Prostate gland (tissue), 2 donors: ENCODE measurements around the gene ZNF22. TPM values are rescaled to one million over a fixed set of nuclear protein-coding genes. Genes with fewer than 3 reads are reported as not detected.

Source experiments
- DNase-seq: peaks from one replicate; pipeline ENCODE4 v3.0.0-alpha.2; 2019; ENCODE audit warnings: low spot score
- H3K27ac ChIP-seq, 2 donors: fragments of 200-600 bp; sonication (generic); 2 replicates each; pipeline ENCODE4 v1.5.1; 2017 to 2019
- H3K27me3 ChIP-seq: fragments of 200-600 bp; sonication (generic); replicated peaks from 2 replicates; pipeline ENCODE4 v1.5.1; 2019; ENCODE audit not compliant: insufficient read depth
- H3K36me3 ChIP-seq, 2 donors: fragments of 200-600 bp; sonication (generic); 1 replicate in 1 of 2; 2 replicates in 1 of 2; pipeline versions ENCODE4 v1.5.1 to v1.8.1; 2017 to 2019
- H3K4me1 ChIP-seq: fragments of 200-600 bp; sonication (generic); replicated peaks from 2 replicates; pipeline ENCODE4 v1.5.1; 2019
- H3K4me3 ChIP-seq, 2 donors: fragments of 200-600 bp; sonication (generic); 2 replicates each; pipeline ENCODE4 v1.5.1; 2017 to 2019
- H3K9me3 ChIP-seq: fragments of 200-600 bp; sonication (generic); 2 replicates; pipeline ENCODE4 v1.5.1; 2017
- CTCF ChIP-seq, 4 experiments: fragments of 200-600 bp in 2 of 4; fragments of 450-650 bp in 2 of 4; sonication (generic) in 2 of 4; IDR thresholded peaks; 1 replicate in 3 of 4; 2 replicates in 1 of 4; pipeline ENCODE4 v1.5.1; 2016 to 2019; ENCODE audit warnings: antibody characterized with exemption in 4 of 4, mild to moderate bottlenecking in 2 of 4, moderate library complexity in 2 of 4
- POLR2A ChIP-seq: fragments of 450-650 bp; IDR thresholded peaks from one replicate; pipeline ENCODE4 v1.6.1; 2016; ENCODE audit warnings: antibody characterized with exemption, mild to moderate bottlenecking
- POLR2AphosphoS5 ChIP-seq: sonication (generic); formaldehyde crosslinking; IDR thresholded peaks from one replicate; pipeline ENCODE4 v1.6.1; 2017; ENCODE audit warnings: antibody characterized with exemption
- WGBS: methylation state at CpG from one replicate; pipeline ENCODE4 v1.1.5; 2018; 5-methylcytosine and 5-hydroxymethylcytosine counted together
- intact Hi-C: fragments of 100-400 bp; cut with DNase I; formaldehyde crosslinking; loops from one replicate; pipeline ENCODE4 v1.14.2; 2022
- total RNA-seq, 2 donors: library from RNA; depleted of rRNA; stranded (reverse); fragments of >200 nt; gene quantifications; one replicate each; pipeline ENCODE4 v1.1.0, GENCODE V29; 2016

ZNF22 gene
- total RNA-seq, 2 donors from 2014 or later: 15.8 to 24.2 TPM

- intact Hi-C loops: loop anchor here (5.0 to 10.0 kb wide), 2 partner anchors 47 to 570 kb away; partner anchors contain the start of genes CXCL12 and ZNF22
- Histone ChIP-seq H3K9me3 (no peaks in the 10 kb centered on the region), H3K27me3 (no peaks in the 10 kb centered on the region), H3K27ac (no peak overlapping the region), H3K4me1 (peaks cover 2% of the 10 kb centered on the region), H3K4me3 (no peak overlapping the region), H3K36me3 (no peaks in the 10 kb centered on the region)
- TF ChIP-seq CTCF (IDR thresholded peaks at IDR 0.05): no peak
- no peak for TF ChIP-seq POLR2A
- no peak for TF ChIP-seq POLR2AphosphoS5
- DNase-seq: no peak
Observed at GRCh38 chr10:44954962-44955361, 45.8 kb upstream of the ZNF22 start.

GRCh38 chr10:44955413-44956070, 45.2 kb upstream of the ZNF22 start:
- 81% methylated on average over 8 of the region's 8 CpGs for WGBS
- H3K9me3 ChIP-seq: no peaks in the 10 kb centered on the region
- intact Hi-C loops: loop anchor here (5.0 to 10.0 kb wide), 2 partner anchors 47 to 571 kb away; partner anchors contain the start of genes CXCL12 and ZNF22
- H3K36me3 ChIP-seq: no peaks in the 10 kb centered on the region
- H3K27me3 ChIP-seq: no peaks in the 10 kb centered on the region
- DNase-seq: no peak
- no peak overlapping the region for H3K4me3 ChIP-seq
- H3K4me1 ChIP-seq: peaks cover 4% of the 10 kb centered on the region
- TF ChIP-seq CTCF (IDR thresholded peaks at IDR 0.05) (no peak), POLR2AphosphoS5 (no peak), POLR2A (no peak)
- H3K27ac ChIP-seq: no peak overlapping the region

GRCh38 chr10:44956226-44956625, 44.5 kb upstream of the ZNF22 start:
- intact Hi-C loops: loop anchor here (5.0 to 10.0 kb wide), 2 partner anchors 46 to 571 kb away; partner anchors contain the start of genes CXCL12 and ZNF22
- Histone ChIP-seq H3K36me3 (no peaks in the 10 kb centered on the region), H3K4me1 (peaks cover 4% of the 10 kb centered on the region), H3K27ac (no peak overlapping the region), H3K27me3 (no peaks in the 10 kb centered on the region), H3K9me3 (no peaks in the 10 kb centered on the region), H3K4me3 (no peak overlapping the region)
- no peak for DNase-seq
- TF ChIP-seq CTCF (IDR thresholded peaks at IDR 0.05): no peak
- no peak for TF ChIP-seq POLR2A
- no peak for TF ChIP-seq POLR2AphosphoS5
- 89% methylated on average over 4 of the region's 4 CpGs for WGBS

DNA sequence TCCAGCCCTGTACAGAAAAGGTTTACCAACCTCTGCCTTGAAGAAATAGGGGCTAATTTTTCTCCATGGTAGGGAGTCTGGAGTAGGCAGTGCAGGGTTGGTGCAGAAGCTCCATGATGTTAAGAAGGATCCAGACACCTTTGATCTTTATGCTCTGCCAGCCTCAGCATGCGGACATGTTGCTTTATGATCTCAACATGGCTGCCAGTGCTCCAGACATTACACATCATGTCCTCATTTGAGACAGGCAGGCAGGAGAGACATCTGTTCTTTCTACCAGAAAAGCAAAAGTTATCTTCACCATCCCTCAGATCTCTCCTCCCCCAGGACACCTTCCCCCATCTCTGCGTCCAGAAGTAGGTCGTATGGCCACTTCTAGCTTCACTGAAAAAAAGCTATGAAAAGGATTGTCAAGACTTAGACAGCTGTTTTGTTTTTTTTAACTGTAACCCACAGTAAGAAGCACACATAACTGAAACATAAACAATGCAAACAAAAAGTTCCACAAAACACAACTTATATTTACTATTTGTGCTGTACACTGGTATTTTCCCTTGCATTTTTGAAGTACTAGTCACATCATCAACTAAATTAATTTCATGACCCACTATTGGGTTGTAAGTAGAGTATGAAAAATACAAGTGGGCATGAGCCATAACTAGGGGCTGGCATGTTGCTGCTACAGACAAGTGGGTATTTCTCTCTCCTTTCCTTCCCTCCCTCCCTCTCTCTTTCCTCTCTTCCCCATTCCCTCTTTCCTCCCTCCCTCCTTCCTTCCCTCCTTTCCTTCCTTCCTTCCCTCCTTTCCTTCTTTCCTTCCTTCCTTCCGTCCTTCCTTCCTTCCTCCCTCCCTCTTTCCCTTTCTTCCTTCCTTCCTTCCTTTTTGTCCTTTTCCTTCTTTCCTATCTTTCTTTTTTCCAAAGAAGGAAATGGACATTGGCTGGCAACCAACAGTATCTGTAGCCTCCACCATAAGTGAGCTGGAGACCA, 43.7 kb upstream of the ZNF22 start:
- Histone ChIP-seq H3K4me1 (peaks cover 4% of the 10 kb centered on the region), H3K27ac (no peak overlapping the region), H3K27me3 (no peaks in the 10 kb centered on the region), H3K4me3 (no peak overlapping the region), H3K36me3 (no peaks in the 10 kb centered on the region), H3K9me3 (no peaks in the 10 kb centered on the region)
- DNase-seq: no peak
- TF ChIP-seq POLR2A (no peak), CTCF (IDR thresholded peaks at IDR 0.05) (no peak), POLR2AphosphoS5 (no peak)
- intact Hi-C loops: loop anchor here (5.0 to 10.0 kb wide), 2 partner anchors 45 to 572 kb away; partner anchors contain the start of genes CXCL12 and ZNF22
- WGBS: 95% methylated on average over 4 of the region's 4 CpGs
